ENCODE results near the gene SWAP70. TPM values are rescaled to one million over a fixed set of nuclear protein-coding genes. Genes with fewer than 3 reads are reported as not detected.

Gene SWAP70
- polyA plus RNA-seq, 1 experiment, result 24.6 TPM

Other genes starting within 250 kb of the SWAP70 start
- gene ZNF143, start 203.1 kb upstream of the SWAP70 start, polyA plus RNA-seq (2011; rRNA removed), result 29.1 and 29.4 TPM in 2 replicates
- gene WEE1, start 90.4 kb upstream of the SWAP70 start, polyA plus RNA-seq (2011; rRNA removed), result 27.2 and 44.8 TPM in 2 replicates

Data from AG04450 (cell line).